HG03064 (cell line): ENCODE results near the gene NSMCE3.

Source experiments
- ATAC-seq: cut with Tn5 transposase; IDR thresholded peaks from one replicate; pipeline ENCODE4 v1.9.1; 2021; ENCODE audit warnings: low read depth; ENCODE audit not compliant: unreplicated experiment

NSMCE3 gene

DNA sequence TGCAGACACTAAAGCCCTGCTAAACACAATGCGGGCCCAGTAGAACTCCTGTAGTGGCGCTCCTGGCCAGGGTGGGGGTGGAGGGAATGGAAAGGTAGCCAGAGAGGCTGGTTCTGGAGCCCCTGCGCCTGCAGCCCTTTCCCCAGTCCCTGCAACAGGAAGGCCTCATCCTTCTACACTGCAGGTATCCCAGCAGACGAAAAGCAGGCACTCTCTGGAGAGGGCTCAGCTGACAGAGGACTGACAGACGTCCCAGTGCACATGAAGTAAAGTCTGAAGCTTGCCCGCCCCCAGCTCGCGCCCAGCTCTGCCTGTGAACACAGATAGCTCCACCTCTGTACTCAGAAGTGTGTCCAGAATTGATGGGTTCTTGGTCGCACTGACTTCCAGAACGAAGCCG lies 46.0 kb downstream of the NSMCE3 start:
- ATAC-seq: no peak

DNA sequence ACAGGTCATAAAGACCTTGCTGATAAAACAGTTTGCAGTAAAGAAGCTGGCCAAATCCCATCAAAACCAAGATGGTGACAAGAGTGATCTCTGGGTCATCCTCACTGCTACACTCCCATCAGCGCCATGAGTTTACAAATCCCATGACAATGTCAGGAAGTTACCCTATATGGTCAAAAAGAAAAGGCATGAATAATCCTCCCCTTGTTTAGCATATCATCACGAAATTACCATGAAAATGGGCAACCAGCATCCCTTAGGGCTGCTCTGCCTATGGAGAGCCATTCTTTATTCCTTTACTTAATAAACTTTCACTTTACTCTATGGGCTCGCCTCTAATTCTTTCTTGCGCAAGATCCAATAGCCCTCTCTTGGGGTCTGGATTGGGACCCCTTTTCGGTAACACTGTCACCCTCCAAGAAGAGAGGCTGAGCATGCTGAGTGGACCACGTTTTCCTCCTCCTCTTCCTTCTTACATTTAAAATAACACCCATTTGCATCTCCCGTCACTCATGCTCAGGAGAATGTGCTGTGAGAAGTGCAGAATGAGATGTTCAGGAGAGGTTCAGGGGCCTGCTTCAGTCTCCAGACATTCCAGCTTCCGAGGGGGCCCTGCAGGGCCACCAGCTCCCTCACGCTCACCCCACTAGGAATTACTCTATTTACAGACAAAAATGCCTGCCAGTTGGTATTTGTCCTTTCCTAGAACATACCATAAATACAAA lies 47.3 kb downstream of the NSMCE3 start:
- no peak for ATAC-seq

GRCh38 chr15:29220852-29221251 lies 48.8 kb downstream of the NSMCE3 start:
- ATAC-seq: no peak

- ATAC-seq: no peak
Measured at GRCh38 chr15:29216955-29217354, 52.7 kb downstream of the NSMCE3 start.
